Retina (tissue), 1 donor: ENCODE measurements around the gene TLR9.
A peak's percentile ranks its signal among the peaks of the same experiment; 100 is the strongest.
"Not testable (repeated sequence)": the region's sequence is repeated elsewhere in the genome, so short reads cannot be mapped to it uniquely, and the experiment has no call there.

ENCODE experiments used
- DNase-seq: peaks from one replicate; pipeline ENCODE4 v3.0.0-alpha.2; 2016

Gene TLR9

DNA sequence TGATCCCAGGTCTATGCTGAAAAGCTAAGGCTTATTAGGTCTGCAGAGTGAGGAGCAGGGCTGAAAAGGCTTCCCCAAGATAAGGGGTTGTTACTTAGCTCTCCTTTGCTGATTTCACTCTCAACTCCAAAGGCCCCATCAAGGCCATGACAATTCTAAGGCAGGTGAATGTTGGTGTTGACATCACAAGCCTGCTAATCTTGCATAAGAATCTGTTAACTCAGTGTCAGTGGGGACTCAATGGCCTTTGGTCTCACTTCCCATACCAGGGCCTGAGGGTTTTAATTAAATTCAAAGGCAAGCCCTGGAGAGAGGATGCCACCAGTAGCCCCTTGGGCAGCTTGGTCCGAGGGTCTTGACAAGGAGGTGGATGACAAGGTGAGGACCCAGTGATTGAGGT lies 36.9 kb downstream of the TLR9 start:
- no peak for DNase-seq

GRCh38 chr3:52186729-52187128 lies 38.7 kb downstream of the TLR9 start:
- no peak for DNase-seq

GRCh38 chr3:52185837-52186236 lies 39.6 kb downstream of the TLR9 start:
- no peak for DNase-seq

GRCh38 chr3:52185311-52185710 lies 40.1 kb downstream of the TLR9 start:
- no peak for DNase-seq

GRCh38 chr3:52184690-52185089 lies 40.8 kb downstream of the TLR9 start:
- no peak for DNase-seq

DNA sequence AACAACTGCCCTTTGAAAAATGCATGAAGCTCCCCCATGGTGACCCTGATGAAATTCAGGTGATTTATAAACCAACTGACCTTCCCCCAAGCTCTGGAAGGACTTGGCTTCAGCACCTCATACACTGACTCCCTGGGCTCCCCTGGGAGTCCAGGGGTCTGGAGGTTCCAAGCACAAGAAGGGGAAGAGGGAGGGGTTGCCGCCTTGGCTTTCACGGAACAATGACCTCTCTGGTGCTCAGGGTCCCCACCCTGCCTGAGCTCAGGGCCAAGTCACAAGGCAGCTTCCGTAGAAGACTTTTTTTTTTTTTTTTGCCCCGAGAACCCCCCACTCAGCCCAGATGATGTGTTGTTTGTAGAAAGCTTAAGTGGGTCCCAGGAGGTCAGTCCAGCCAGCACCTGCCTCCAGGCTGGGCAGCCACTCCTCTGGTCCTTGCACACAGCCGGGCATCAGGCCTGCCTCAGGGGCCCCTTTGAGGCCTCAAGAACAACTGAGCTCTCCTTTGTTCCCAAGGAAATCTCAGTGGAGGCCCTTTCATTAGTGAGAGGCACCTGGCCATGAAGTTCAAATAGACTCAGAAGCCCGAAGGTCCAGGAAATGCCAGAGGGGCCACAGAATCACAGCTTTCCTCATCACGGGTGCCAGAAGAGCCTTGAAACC lies 41.5 kb downstream of the TLR9 start:
- no peak for DNase-seq

DNA sequence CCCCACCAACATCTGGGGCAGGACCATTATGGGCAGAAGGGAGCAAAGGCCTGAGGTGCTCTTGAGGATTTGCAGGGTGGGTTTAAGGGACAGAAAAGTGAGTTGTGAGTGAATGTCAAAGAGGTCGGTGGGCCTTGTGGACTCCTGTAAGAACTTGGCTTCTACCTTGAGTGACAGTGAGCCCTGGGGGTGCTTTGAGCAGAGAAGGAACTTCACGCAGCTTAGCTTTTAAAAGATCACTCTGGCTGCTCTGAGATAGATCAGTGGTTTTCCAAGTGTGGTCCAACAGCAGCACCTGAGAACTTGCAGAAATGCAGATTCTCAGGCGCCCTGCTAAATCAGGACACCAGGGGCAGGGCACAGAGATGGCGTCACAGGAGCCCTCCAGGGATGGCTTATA lies 42.8 kb downstream of the TLR9 start:
- no peak for DNase-seq

DNA sequence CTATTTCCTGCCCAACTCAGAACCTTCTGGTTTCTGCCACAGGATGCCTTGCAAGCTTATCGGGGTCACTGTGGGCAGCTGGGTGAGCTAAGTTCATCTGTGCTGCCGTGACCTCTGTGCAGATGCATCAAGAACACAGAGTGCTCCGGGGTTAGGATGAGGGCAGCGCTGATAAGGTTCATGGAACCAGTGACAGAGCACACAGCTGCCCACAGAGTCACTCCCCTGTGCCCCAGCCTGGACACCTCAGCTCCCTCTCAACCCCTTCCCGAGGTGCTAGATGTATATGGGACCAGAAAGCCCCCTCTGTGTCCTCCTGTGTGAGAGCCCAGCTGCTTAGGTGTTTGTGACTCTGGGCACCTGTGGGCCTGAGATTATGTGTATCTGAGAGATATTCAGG lies 43.2 kb downstream of the TLR9 start:
- no peak for DNase-seq

DNA sequence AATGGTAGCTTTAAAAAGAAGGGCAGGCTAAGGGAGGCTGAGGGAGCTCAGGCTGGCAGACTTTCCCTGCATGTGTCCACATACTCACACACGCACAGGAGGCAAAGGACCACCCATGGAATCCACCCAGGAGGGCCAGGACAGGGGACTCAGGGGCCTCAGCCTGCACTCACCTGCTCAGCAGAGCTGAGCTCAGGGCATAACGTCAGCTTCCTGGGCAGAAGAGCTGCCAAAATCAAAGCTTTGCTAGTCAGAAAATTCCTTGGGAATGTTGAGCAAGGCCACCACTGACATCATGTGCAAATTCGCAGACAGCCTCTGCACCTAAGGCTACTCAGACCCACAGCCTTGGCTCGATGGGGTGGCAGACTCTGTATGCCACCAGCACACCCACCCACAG lies 43.9 kb downstream of the TLR9 start:
- DNase-seq, result no peak

DNA sequence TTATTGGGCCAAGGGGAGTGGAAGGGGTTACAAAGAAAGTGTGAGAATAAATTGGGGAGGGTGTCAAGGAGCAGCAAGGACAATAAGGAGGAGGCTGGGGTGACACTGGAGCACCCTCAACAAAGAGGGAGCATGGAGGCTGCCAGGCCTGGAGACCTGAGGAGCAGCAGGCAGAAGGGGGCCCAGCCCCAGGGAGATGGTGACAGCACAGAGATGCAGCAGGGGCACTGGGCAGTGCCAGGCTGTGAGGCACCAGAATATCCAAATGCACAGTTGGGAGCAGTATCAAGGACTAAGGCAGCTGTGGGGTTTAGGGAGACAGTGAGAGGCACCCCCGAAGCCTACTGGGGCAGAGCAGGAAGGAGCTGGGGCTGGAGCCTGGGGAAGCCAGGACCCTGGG lies 46.9 kb downstream of the TLR9 start:
- DNase-seq, result no peak

DNA sequence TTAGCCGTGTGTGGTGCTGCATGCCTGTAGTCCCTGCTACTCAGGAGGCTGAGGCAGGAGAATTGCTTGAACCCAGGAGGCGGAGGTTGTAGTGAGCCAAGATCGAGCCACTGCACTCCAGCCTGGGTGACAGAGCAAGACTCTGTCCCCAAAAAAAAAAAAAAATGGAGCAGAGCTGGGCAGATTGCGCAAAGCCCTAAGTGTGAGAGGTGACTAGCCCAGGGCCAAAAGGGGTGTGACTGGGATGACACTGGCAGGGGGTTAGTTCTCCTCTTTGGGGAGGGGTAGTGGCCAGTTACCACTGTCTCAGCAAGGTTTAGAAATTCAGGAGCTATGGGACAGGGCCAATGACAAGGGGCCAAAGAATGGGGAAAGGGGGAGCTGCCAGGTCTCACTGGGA lies 47.3 kb downstream of the TLR9 start:
- not testable (repeated sequence) for DNase-seq

GRCh38 chr3:52177701-52178042 lies 47.8 kb downstream of the TLR9 start:
- no peak for DNase-seq

GRCh38 chr3:52176951-52177700 lies 48.3 kb downstream of the TLR9 start:
- peak; percentile 56 for DNase-seq

DNA sequence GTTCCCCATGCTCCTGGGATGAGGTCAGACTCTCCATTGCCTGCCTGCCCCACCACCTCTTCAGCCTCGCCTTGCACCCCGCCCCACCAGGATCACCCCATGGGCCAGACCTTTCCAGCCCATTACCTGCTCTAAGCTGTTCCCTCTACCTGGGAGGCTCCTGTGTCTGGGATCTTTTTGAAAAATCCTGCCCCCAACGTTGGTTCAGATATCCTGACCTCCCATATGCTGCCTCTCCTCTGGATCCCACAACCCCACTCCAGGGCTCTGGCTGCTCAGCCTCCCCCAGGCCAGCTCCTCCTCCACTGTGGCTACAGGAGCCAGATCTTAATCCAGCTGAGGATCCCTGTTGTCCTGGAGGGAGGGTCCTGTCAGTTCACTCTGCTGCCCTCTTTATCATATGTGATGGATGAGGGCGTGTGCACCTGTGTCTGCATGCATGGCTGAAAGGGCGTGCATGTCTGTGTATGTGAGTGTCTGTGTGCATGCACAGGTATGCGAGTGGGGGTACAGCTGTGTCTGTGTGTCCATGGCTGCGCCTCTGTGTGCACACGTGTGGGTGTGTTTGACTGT lies 49.2 kb downstream of the TLR9 start:
- DNase-seq, result peak; percentile 18

DNA sequence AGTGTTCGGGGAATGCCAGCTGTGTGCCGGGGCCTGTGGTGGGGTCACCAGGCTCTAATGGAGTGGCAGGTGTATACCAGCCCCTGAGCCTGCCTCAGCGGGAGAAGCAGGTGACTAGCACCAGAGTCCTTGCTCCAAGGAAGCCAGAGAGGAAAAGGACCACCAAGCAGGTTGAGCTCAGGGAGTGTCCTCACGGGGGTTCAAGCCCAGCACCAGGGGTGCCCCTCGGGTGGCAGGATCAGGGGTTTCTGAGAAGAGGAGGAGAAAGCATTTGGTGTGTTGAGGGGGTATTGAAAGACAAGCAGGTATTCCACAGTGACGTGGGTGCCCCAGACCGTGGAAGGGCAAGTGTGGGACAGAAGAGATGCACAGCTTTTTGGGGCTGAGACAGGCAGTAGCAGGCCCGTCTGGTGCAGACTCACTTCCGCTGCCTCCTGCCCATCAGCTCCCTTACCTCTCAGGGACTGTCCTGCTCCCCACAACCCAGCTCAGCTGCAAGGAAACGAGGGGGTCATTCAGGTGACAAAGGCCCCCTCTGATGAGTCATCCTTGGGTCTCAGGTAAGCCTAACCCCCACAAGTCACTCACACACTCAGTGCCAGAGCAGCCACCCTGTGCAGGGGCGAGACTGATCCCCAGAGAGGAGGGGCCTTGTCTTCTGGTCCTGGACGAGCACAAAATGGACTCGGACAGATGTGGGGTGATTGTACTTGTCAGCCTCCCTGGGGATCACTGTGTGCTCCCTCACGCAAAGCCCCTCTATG lies 49.8 kb downstream of the TLR9 start:
- DNase-seq, result no peak

DNA sequence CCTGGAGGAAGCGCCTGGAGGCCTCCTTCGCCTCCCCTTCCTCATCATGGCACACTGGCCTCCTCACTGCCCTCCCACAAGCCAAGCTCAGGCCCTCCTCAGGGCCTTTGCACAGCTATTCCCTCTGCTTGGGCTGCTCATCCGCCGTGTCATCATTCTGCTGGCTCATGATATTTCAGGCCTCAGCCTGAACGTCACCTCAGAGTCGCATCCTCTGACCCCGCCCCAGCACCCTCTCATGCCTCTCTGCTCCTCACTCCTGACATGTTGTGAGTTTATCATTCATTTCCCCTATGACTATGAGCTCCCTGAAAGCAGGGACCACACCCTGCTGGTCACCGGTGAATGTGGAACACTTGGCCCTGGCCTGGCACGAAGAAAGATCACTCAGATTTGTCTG lies 50.5 kb downstream of the TLR9 start:
- DNase-seq, result no peak

- DNase-seq, result no peak
Observed at GRCh38 chr3:52173101-52173500, 52.3 kb downstream of the TLR9 start.

DNA sequence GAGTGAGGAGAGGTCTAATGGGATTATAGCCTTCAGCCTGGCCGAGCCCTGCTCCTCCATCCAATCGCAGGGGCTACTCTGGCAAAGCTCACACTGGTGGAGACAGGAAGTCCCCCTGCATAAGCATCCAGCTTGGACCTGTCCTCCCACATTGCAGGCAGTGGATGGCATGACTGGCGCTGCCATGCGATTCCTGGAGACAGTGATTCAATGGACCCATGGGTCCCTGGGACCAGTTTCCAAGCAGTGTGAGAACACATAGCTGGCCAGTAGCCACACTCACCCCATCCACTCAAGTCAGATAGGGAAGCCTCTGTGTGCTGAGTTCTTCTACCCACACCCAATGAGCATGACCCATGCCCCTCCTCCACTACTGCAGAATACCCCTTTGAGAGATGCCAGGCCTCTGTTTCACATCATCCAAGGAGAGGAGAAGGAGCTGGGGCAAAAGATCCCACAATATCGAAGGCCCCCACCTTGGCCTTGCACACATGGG lies 53.1 kb downstream of the TLR9 start:
- DNase-seq, result no peak

- DNase-seq, result no peak
Observed at GRCh38 chr3:52171514-52172261, 53.8 kb downstream of the TLR9 start.
